Immature natural killer cell (primary cell): ENCODE data around the gene EPX. TPM values are rescaled to one million over a fixed set of nuclear protein-coding genes. Genes with fewer than 3 reads are reported as not detected.
"Not testable (repeated sequence)": the region's sequence is repeated elsewhere in the genome, so short reads cannot be mapped to it uniquely, and the experiment has no call there.

Experiments used
- DNase-seq, 3 donors: peaks; one replicate each; pipeline ENCODE4 v3.0.0; 2022; ENCODE audit warnings: mixed read lengths in 1 of 3
- H3K27ac Mint-ChIP-seq, 6 donors: one replicate each; pipeline ENCODE4 v1.8.0; 2020; ENCODE audit warnings: mixed read lengths in 6 of 6, mild to moderate bottlenecking in 5 of 6, inconsistent platforms in 4 of 6, moderate library complexity in 3 of 6
- H3K27me3 Mint-ChIP-seq, 3 donors: one replicate each; pipeline ENCODE4 v1.8.0; 2020 to 2021; ENCODE audit warnings: low read depth in 3 of 3, mild to moderate bottlenecking in 3 of 3, mixed read lengths in 3 of 3, moderate library complexity in 3 of 3, inconsistent platforms in 1 of 3
- H3K36me3 Mint-ChIP-seq, 3 donors: one replicate each; pipeline ENCODE4 v1.8.0; 2020; ENCODE audit warnings: mixed read lengths in 3 of 3, inconsistent platforms in 2 of 3, mild to moderate bottlenecking in 2 of 3
- H3K4me1 Mint-ChIP-seq, 2 donors: one replicate each; pipeline ENCODE4 v1.8.0; 2020; ENCODE audit warnings: inconsistent platforms in 2 of 2, mild to moderate bottlenecking in 2 of 2, mixed read lengths in 2 of 2, moderate library complexity in 1 of 2
- H3K4me3 Mint-ChIP-seq, 5 donors: one replicate each; pipeline ENCODE4 v1.8.0; 2020; ENCODE audit warnings: mild to moderate bottlenecking in 5 of 5, mixed read lengths in 5 of 5, inconsistent platforms in 3 of 5, moderate library complexity in 3 of 5
- H3K9me3 Mint-ChIP-seq, 6 donors: one replicate each; pipeline ENCODE4 v1.8.0; 2020; ENCODE audit warnings: mild to moderate bottlenecking in 6 of 6, mixed read lengths in 6 of 6, inconsistent platforms in 4 of 6, moderate library complexity in 3 of 6
- polyA plus RNA-seq, 3 donors: library from polyadenylated mRNA; unstranded; fragments of 300-500 nt; fragmentation: Illumina TruSeq; gene quantifications; one replicate each; pipeline ENCODE4 v1.2.3, GENCODE V29; 2021

EPX gene
- polyA plus RNA-seq, result not detected

- Mint-ChIP-seq H3K27me3 (peaks cover 0 to 11% (median 6%) of the 10 kb centered on the region in 3 donors), H3K4me1 (no peaks in the 10 kb centered on the region), H3K4me3 (no peak within 1 kb of the TSS), H3K36me3 (no peaks in the 10 kb centered on the region), H3K9me3 (no peaks in the 10 kb centered on the region), H3K27ac (no peak within 1 kb of the TSS)
- DNase-seq, result no peak
Measured at GRCh38 chr17:58192612-58193011, at the start of gene EPX. TSS of gene EPX (plus strand) at chr17:58192726. CDS start at chr17:58192847, 121 bp downstream.

GRCh38 chr17:58143335-58143734 lies 49.2 kb upstream of the EPX start:
- not testable (repeated sequence) for H3K4me3 Mint-ChIP-seq, H3K27ac Mint-ChIP-seq, H3K27me3 Mint-ChIP-seq, DNase-seq, H3K4me1 Mint-ChIP-seq
- Mint-ChIP-seq H3K9me3 (peaks cover 9 to 36% (median 30%) of the 10 kb centered on the region in 6 donors), H3K36me3 (peaks cover 26 to 42% (median 34%) of the 10 kb centered on the region in 3 donors)

DNA sequence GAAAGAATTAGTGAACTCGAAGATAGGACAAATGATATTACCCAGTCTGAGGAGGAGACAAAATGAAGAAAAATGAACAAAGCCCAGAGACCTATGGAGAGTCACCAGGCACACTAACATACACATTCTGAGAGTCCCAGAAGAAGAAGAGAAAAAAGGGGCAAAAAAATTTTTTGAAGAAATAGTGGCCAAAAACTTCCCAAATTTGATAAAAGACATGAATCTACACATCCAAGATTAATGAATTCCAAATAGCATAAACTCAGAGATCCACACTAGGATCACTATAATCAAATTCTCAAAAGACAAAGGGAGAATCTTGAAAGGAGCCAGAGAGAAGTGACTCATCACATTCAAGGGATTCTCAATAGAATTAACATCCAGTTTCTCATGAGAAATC lies 47.7 kb upstream of the EPX start:
- H3K4me3 Mint-ChIP-seq, result no peak overlapping the region
- no peak overlapping the region for H3K27ac Mint-ChIP-seq
- peaks cover 2 to 6% (median 4%) of the 10 kb centered on the region in 3 donors for H3K27me3 Mint-ChIP-seq
- H3K36me3 Mint-ChIP-seq, result peaks cover 26 to 42% (median 34%) of the 10 kb centered on the region in 3 donors
- H3K4me1 Mint-ChIP-seq, result peaks cover 0 to under 1% of the 10 kb centered on the region in 2 donors
- no peak for DNase-seq
- H3K9me3 Mint-ChIP-seq, result peaks cover 9 to 36% (median 30%) of the 10 kb centered on the region in 6 donors

GRCh38 chr17:58147930-58148434 lies 44.5 kb upstream of the EPX start, which contains the start of gene OR4D1:
TSS of gene OR4D1 (plus strand) at chr17:58148384. CDS start at chr17:58155154, 6,770 bp downstream.
- Mint-ChIP-seq H3K4me3 (no peak within 1 kb of the TSS), H3K9me3 (peaks cover 7 to 36% (median 30%) of the 10 kb centered on the region in 6 donors), H3K36me3 (peaks cover 26 to 38% (median 34%) of the 10 kb centered on the region in 3 donors), H3K27me3 (peaks cover 3 to 9% (median 6%) of the 10 kb centered on the region in 3 donors), H3K27ac (peak within 1 kb of the TSS in 2 of 6 donors; percentile 1 to 57), H3K4me1 (peaks cover 18 to 24% of the 10 kb centered on the region in 2 donors)
- DNase-seq, result no peak

GRCh38 chr17:58148609-58149008 lies 43.9 kb upstream of the EPX start:
- no peak for DNase-seq
- no peak overlapping the region for H3K4me3 Mint-ChIP-seq
- peaks cover 26 to 38% (median 34%) of the 10 kb centered on the region in 3 donors for H3K36me3 Mint-ChIP-seq
- peaks cover 7 to 36% (median 30%) of the 10 kb centered on the region in 6 donors for H3K9me3 Mint-ChIP-seq
- peaks cover 25 to 30% of the 10 kb centered on the region in 2 donors for H3K4me1 Mint-ChIP-seq
- peak overlapping the region in 1 of 6 donors; percentile 57 for H3K27ac Mint-ChIP-seq
- peaks cover 3 to 9% (median 8%) of the 10 kb centered on the region in 3 donors for H3K27me3 Mint-ChIP-seq

DNA sequence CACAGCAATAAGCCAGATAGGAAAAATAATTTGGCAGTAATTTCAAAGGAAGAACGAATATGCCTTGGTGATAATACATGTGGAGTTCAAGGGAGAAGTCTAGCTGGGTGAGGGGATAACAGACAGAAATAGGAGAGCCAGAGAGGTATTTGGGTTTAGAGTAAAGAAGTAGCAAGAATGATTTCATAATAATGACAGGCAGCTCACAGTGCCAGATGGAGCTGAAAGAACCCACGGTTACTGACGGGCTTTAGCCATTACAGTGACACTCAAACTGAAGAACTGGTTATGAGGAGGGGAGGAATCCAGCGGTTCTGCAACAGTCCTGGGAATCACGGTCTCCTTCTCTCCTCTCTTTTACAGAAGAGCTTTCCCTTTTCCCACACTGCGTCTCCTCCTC lies 42.1 kb upstream of the EPX start:
- H3K4me1 Mint-ChIP-seq, result peaks cover 43 to 48% of the 10 kb centered on the region in 2 donors
- DNase-seq, result no peak
- peaks cover 3 to 8% (median 6%) of the 10 kb centered on the region in 3 donors for H3K27me3 Mint-ChIP-seq
- H3K27ac Mint-ChIP-seq, result peak overlapping the region in 2 of 6 donors; percentile 22 to 38
- H3K9me3 Mint-ChIP-seq, result peaks cover 5 to 19% (median 15%) of the 10 kb centered on the region in 6 donors
- peaks cover 17 to 25% (median 19%) of the 10 kb centered on the region in 3 donors for H3K36me3 Mint-ChIP-seq
- no peak overlapping the region for H3K4me3 Mint-ChIP-seq

DNA sequence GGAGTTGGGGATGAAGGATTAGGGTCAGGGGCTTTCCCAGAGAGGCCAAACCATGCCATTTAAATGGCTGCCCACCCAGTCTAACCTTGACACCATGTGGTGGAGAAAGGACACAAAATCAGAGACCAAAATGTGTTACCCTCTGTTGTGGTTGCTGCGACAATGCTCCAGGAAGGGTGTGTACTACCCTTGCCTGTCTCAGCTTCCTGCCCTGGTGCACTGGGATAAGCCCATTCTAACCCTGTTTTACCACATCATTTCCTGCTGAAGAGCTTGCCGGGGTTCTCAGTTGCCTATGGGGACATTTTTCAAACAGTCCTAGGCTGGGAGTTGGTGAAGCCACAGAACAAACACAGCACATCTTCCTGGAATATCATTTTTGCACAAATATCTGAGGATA lies 39.5 kb upstream of the EPX start:
- Mint-ChIP-seq H3K27me3 (peaks cover 6 to 12% (median 8%) of the 10 kb centered on the region in 3 donors), H3K36me3 (peaks cover 0 to 5% (median 0%) of the 10 kb centered on the region in 3 donors), H3K27ac (peak overlapping the region; percentile 83 to 96 (median 90)), H3K4me1 (peaks cover 66 to 75% of the 10 kb centered on the region in 2 donors), H3K9me3 (peaks cover 0 to 5% (median 0%) of the 10 kb centered on the region in 6 donors), H3K4me3 (peak overlapping the region; percentile 64 to 80 (median 77))
- DNase-seq, result peak; percentile 74 to 80 (median 75)

DNA sequence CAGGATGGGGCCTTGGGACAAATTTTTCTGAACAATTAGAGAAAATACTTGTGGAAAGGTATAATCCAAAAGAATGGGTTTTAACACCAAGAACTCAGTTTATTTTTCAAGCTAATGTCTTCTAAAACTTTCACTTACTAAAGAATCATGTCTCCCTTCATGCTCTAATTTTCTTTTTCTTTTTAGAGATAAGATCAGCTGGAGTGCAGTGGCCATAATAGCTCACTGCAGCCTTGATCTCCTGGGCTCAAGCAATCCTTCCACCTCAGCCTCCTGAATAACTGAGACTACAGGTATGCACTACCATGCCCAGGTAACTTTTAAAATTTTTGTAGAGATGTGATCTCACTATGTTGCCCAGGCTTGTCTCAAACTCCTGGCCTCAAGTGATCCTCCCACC lies 38.9 kb upstream of the EPX start:
- H3K9me3 Mint-ChIP-seq, result peaks cover 0 to 5% (median 0%) of the 10 kb centered on the region in 6 donors
- H3K4me3 Mint-ChIP-seq, result peak overlapping the region; percentile 64 to 80 (median 77)
- peak overlapping the region; percentile 83 to 96 (median 90) for H3K27ac Mint-ChIP-seq
- peaks cover 69 to 81% of the 10 kb centered on the region in 2 donors for H3K4me1 Mint-ChIP-seq
- DNase-seq, result no peak
- peaks cover 0 to 5% (median 0%) of the 10 kb centered on the region in 3 donors for H3K36me3 Mint-ChIP-seq
- peaks cover 6 to 12% (median 6%) of the 10 kb centered on the region in 3 donors for H3K27me3 Mint-ChIP-seq

GRCh38 chr17:58156839-58157803 lies 35.4 kb upstream of the EPX start:
- Mint-ChIP-seq H3K27me3 (peaks cover 4 to 12% (median 5%) of the 10 kb centered on the region in 3 donors), H3K4me1 (peaks cover 60 to 82% of the 10 kb centered on the region in 2 donors), H3K27ac (peak overlapping the region; percentile 87 to 97 (median 95)), H3K4me3 (peak overlapping the region; percentile 91 to 96 (median 93)), H3K36me3 (peaks cover 0 to 8% (median 5%) of the 10 kb centered on the region in 3 donors), H3K9me3 (peaks cover 0 to 10% (median 0%) of the 10 kb centered on the region in 6 donors)
- peak; percentile 72 to 75 (median 74) for DNase-seq

- Mint-ChIP-seq H3K27me3 (peaks cover 4 to 10% (median 4%) of the 10 kb centered on the region in 3 donors), H3K36me3 (peaks cover 0 to 8% (median 5%) of the 10 kb centered on the region in 3 donors), H3K27ac (peak overlapping the region in 1 of 6 donors; percentile 87), H3K4me3 (peak overlapping the region in 2 of 5 donors; percentile 38 to 46), H3K4me1 (peaks cover 50 to 72% of the 10 kb centered on the region in 2 donors), H3K9me3 (peaks cover 0 to 8% (median 0%) of the 10 kb centered on the region in 6 donors)
- no peak for DNase-seq
Measured at GRCh38 chr17:58158181-58158580, 34.3 kb upstream of the EPX start.

DNA sequence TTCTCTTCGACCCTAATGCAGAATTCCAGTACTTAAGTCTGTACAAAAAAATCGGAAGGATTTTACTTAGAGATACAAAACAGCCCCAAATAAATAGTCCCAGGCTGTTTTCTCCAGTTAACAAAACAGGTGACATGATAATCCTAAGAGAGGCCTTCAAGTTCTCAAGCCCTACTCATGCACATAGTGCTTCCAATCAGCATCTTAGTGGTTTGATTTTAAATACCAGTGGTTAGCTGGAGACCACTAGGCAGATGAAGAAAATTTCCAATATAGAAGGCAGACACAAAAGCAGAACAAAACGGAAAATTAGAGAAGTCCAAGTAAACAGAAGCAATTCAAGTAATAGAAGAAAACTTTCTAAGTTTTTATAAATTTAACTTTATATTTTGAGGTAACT lies 31.0 kb upstream of the EPX start:
- Mint-ChIP-seq H3K4me1 (peaks cover 17 to 38% of the 10 kb centered on the region in 2 donors), H3K9me3 (peaks cover 0 to 5% (median 0%) of the 10 kb centered on the region in 6 donors), H3K4me3 (no peak overlapping the region), H3K27ac (no peak overlapping the region), H3K36me3 (peaks cover 0 to 9% (median 3%) of the 10 kb centered on the region in 3 donors), H3K27me3 (peaks cover 2 to 12% (median 4%) of the 10 kb centered on the region in 3 donors)
- DNase-seq, result no peak

DNA sequence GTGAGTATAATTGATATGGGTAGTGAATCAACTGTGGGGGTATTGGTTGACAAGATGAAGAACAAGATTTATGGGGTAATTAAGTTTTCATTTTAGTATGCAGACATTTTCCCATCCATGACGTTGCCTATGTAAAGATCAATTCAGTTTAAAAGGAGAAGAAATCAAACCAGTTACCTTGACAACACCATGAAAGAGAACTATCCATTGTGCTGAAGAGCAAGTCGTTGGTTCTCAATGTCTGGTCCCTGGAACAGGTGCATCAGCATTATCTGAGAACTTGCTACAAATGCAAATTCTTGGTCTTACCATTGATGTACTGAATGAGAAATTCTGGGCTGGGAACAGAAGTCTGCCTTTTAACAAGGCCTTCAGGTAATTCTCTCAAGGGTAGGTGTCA lies 26.5 kb upstream of the EPX start:
- Mint-ChIP-seq H3K27me3 (peaks cover 5 to 6% (median 5%) of the 10 kb centered on the region in 3 donors), H3K27ac (no peak overlapping the region)

DNA sequence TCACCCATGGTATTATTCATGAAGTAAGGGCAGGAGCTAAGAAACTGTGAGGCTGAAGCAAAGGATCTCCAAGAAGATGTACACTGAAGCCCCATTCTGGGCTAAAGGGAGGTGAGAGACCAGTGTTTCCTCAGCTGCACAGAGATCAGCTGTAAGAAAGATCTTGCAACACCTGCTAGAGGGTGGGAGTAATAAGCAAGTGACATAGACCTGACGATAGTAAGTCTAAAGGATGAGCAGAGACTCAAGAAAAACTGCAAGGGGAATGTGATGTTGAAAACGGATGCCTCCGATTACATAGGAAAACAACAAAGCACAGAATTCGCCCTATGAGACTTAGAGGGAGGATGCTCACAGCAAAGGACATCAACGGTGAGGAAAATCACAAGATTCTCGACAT lies 25.8 kb upstream of the EPX start, which contains the start of gene OR4D2:
Gene OR4D2, plus strand, starts transcription at position 301 of the 400 bp plus-strand sequence. CDS start 2,674 bp downstream, outside the sequence.
- peaks cover 0 to 14% (median 0%) of the 10 kb centered on the region in 3 donors for H3K36me3 Mint-ChIP-seq
- H3K27ac Mint-ChIP-seq, result peak within 1 kb of the TSS in 1 of 6 donors; percentile 57
- H3K27me3 Mint-ChIP-seq, result peaks cover 4 to 6% (median 5%) of the 10 kb centered on the region in 3 donors
- peaks cover 34 to 35% of the 10 kb centered on the region in 2 donors for H3K4me1 Mint-ChIP-seq
- H3K9me3 Mint-ChIP-seq, result no peaks in the 10 kb centered on the region
- DNase-seq, result no peak
- H3K4me3 Mint-ChIP-seq, result no peak within 1 kb of the TSS

More for the DNA sequence above, 26.5 kb upstream of the EPX start:
- Mint-ChIP-seq H3K36me3 (peaks cover 0 to 14% (median 0%) of the 10 kb centered on the region in 3 donors), H3K9me3 (no peaks in the 10 kb centered on the region), H3K4me3 (no peak overlapping the region), H3K4me1 (peaks cover 27 to 29% of the 10 kb centered on the region in 2 donors)
- DNase-seq, result no peak
